H1 (cell line): Measurements from ENCODE around the gene NR3C1. TPM values are rescaled to one million over a fixed set of nuclear protein-coding genes. Genes with fewer than 3 reads are reported as not detected.

Experiments used
- BRCA1 ChIP-seq: IDR thresholded peaks from 2 replicates; pipeline ENCODE4 v1.6.1; 2012; ENCODE audit warnings: low read depth, low read length, improper control_type of control experiment
- CHD1 ChIP-seq: IDR thresholded peaks from 2 replicates; pipeline ENCODE4 v1.6.1; 2012; ENCODE audit warnings: low read depth, low read length, improper control_type of control experiment
- CHD7 ChIP-seq: fragments of 300-600 bp; sonication (generic); IDR thresholded peaks from 2 replicates; pipeline ENCODE4 v1.7.1; 2012; ENCODE audit warnings: low read length, moderate library complexity, mild to moderate bottlenecking, inconsistent platforms; ENCODE audit not compliant: insufficient replicate concordance
- CREB1 ChIP-seq: IDR thresholded peaks from 2 replicates; pipeline ENCODE4 v1.6.1; 2012; ENCODE audit warnings: inconsistent platforms
- CTBP2 ChIP-seq: IDR thresholded peaks from 2 replicates; pipeline ENCODE4 v1.7.0; 2011; ENCODE audit warnings: borderline replicate concordance, mild to moderate bottlenecking, moderate library complexity, mixed read lengths, low read length; ENCODE audit not compliant: insufficient read depth, insufficient read length
- GABPA ChIP-seq: IDR thresholded peaks from 2 replicates; pipeline ENCODE4 v1.6.1; 2011; ENCODE audit warnings: mild to moderate bottlenecking, low read length, moderate library complexity, borderline replicate concordance; ENCODE audit not compliant: insufficient read depth
- KDM1A ChIP-seq: fragments of 200-600, 300-600 bp; sonication (generic); IDR thresholded peaks from 2 replicates; pipeline ENCODE4 v1.7.1; 2016; ENCODE audit warnings: mild to moderate bottlenecking, low read length, borderline replicate concordance
- NANOG ChIP-seq: IDR thresholded peaks from 2 replicates; pipeline ENCODE4 v1.6.1; 2011; ENCODE audit warnings: low read length, low read depth, mild to moderate bottlenecking, inconsistent platforms; ENCODE audit not compliant: insufficient read depth, poor library complexity, severe bottlenecking
- POU5F1 ChIP-seq: IDR thresholded peaks from 2 replicates; pipeline ENCODE4 v1.6.1; 2011; ENCODE audit warnings: low read depth, mild to moderate bottlenecking, low read length, moderate library complexity
- RBBP5 ChIP-seq: IDR thresholded peaks from 2 replicates; pipeline ENCODE4 v1.7.1; 2012; ENCODE audit warnings: low read depth, mild to moderate bottlenecking, inconsistent platforms, low read length, moderate library complexity, borderline replicate concordance
- SRF ChIP-seq: IDR thresholded peaks from 2 replicates; pipeline ENCODE4 v1.6.1; 2011; ENCODE audit warnings: mild to moderate bottlenecking, low read depth, low read length, moderate library complexity
- TAF7 ChIP-seq: optimal IDR thresholded peaks from 2 replicates; pipeline ENCODE3; 2011; ENCODE audit warnings: low read depth, mild to moderate bottlenecking, inconsistent platforms, low read length, moderate library complexity, borderline replicate concordance
- polyA plus RNA-seq, 7 experiments: library from polyadenylated mRNA; depleted of rRNA in 3 of 7; stranded (reverse) in 5 of 7; unstranded in 2 of 7; fragments of >200 nt in 5 of 7; fragments of 200-250 nt in 2 of 7; gene quantifications; 1 replicate in 5 of 7; 2 replicates in 1 of 7; 4 replicates in 1 of 7; pipeline versions ENCODE4 v1.2.1 to v1.2.3, GENCODE V29; 2011 to 2013; ENCODE audit warnings: missing spikeins in 2 of 7, mixed read lengths in 2 of 7
- total RNA-seq: library from RNA; stranded (reverse); fragmentation: NEBNext Ultra II Directional; extraction: Animal tissue kit (Norgen Biotek cat#: 25700); gene quantifications from 2 replicates; pipeline ENCODE4 v1.2.1, GENCODE V29; 2021

Gene NR3C1
- total and polyA plus RNA-seq, 2 of the 8 experiments (the other 6 are each of a cell fraction or from before 2014, with no cell fraction given) = 1.7 to 5.4 TPM

GRCh38 chr5:143267186-143267585, 136.3 kb downstream of the NR3C1 start (continued):
- no peak for TF ChIP-seq CHD7
- no peak for TF ChIP-seq POU5F1
- no peak for TF ChIP-seq CTBP2
- TF ChIP-seq NANOG = no peak
- TF ChIP-seq GABPA = no peak
- TF ChIP-seq SRF = no peak
- TF ChIP-seq CHD1 = no peak
- no peak for TF ChIP-seq TAF7
- TF ChIP-seq RBBP5 = no peak
- no peak for TF ChIP-seq KDM1A
- no peak for TF ChIP-seq CREB1
- no peak for TF ChIP-seq BRCA1
